GM18907 (cell line): ENCODE results near the gene WNK2.

ENCODE experiments used
- ATAC-seq: cut with Tn5 transposase; IDR thresholded peaks from one replicate; pipeline ENCODE4 v1.9.1; 2021; ENCODE audit warnings: mild to moderate bottlenecking, moderate library complexity; ENCODE audit not compliant: unreplicated experiment

The WNK2 gene

GRCh38 chr9:93303258-93303771 is 119.4 kb downstream of the WNK2 start:
- ATAC-seq = no peak

- ATAC-seq = no peak
Measured at GRCh38 chr9:93303806-93304573, 120.1 kb downstream of the WNK2 start.

- no peak for ATAC-seq
Measured at GRCh38 chr9:93304574-93305496, 120.9 kb downstream of the WNK2 start.

GRCh38 chr9:93305497-93306020 is 121.6 kb downstream of the WNK2 start:
- no peak for ATAC-seq

- ATAC-seq = no peak
Measured at GRCh38 chr9:93306081-93306480, 122.1 kb downstream of the WNK2 start.

- no peak for ATAC-seq
Measured at GRCh38 chr9:93306579-93307091, 122.7 kb downstream of the WNK2 start.

GRCh38 chr9:93307468-93308157 is 123.7 kb downstream of the WNK2 start:
- no peak for ATAC-seq

- no peak for ATAC-seq
Measured at GRCh38 chr9:93308158-93308602, 124.2 kb downstream of the WNK2 start.

GRCh38 chr9:93308676-93309075 is 124.7 kb downstream of the WNK2 start:
- no peak for ATAC-seq

GRCh38 chr9:93309889-93310425 is 126.0 kb downstream of the WNK2 start:
- ATAC-seq = no peak

GRCh38 chr9:93315118-93315517 is 131.2 kb downstream of the WNK2 start:
- no peak for ATAC-seq

GRCh38 chr9:93315960-93316359 is 132.0 kb downstream of the WNK2 start:
- no peak for ATAC-seq

- no peak for ATAC-seq
Measured at GRCh38 chr9:93316726-93317494, 133.0 kb downstream of the WNK2 start.

GRCh38 chr9:93317495-93318094 is 133.7 kb downstream of the WNK2 start:
- ATAC-seq = no peak

GRCh38 chr9:93318480-93318879 is 134.5 kb downstream of the WNK2 start:
- ATAC-seq = no peak

GRCh38 chr9:93319301-93319991 is 135.5 kb downstream of the WNK2 start:
- no peak for ATAC-seq

- no peak for ATAC-seq
Measured at GRCh38 chr9:93319992-93320500, 136.1 kb downstream of the WNK2 start.

GRCh38 chr9:93320591-93321219 is 136.8 kb downstream of the WNK2 start:
- no peak for ATAC-seq
